Endothelial cell of umbilical vein (primary cell): ENCODE results near the gene PEX3.

Source experiments
- CTCF ChIP-seq, 2 donors: IDR thresholded peaks; 1 replicate in 1 of 2; 2 replicates in 1 of 2; pipeline ENCODE4 v1.5.1; 2011; ENCODE audit warnings: low read length in 2 of 2, mild to moderate bottlenecking in 2 of 2, moderate library complexity in 2 of 2, control low read depth in 1 of 2, inconsistent platforms in 1 of 2, low read depth in 1 of 2; ENCODE audit not compliant: insufficient read depth in 1 of 2; ENCODE audit errors: extremely low read depth in 1 of 2
- EZH2 ChIP-seq: IDR thresholded peaks from 2 replicates; pipeline ENCODE4 v1.6.1; 2012; ENCODE audit warnings: borderline replicate concordance, low read depth, mild to moderate bottlenecking, moderate library complexity, low read length, inconsistent platforms; ENCODE audit not compliant: severe bottlenecking
- FOS ChIP-seq: IDR thresholded peaks from 2 replicates; pipeline ENCODE4 v1.6.1; 2011; ENCODE audit warnings: mild to moderate bottlenecking, low read length, moderate library complexity, borderline replicate concordance; ENCODE audit not compliant: insufficient read depth
- MAX ChIP-seq: IDR thresholded peaks from 2 replicates; pipeline ENCODE4 v1.6.1; 2011; ENCODE audit not compliant: insufficient read depth, insufficient read length
- POLR2A ChIP-seq: IDR thresholded peaks from 2 replicates; pipeline ENCODE4 v1.6.1; 2012; ENCODE audit warnings: low read depth, mild to moderate bottlenecking, control low read depth, low read length
- POLR2AphosphoS5 ChIP-seq: IDR thresholded peaks from 2 replicates; pipeline ENCODE4 v1.6.1; 2012; ENCODE audit warnings: low read depth, mild to moderate bottlenecking, control low read depth, low read length, moderate library complexity; ENCODE audit not compliant: insufficient read depth

GRCh38 chr6:143426026-143426425, 24.6 kb upstream of the PEX3 start:
- no peak for TF ChIP-seq POLR2A
- no peak for TF ChIP-seq CTCF (IDR thresholded peaks at IDR 0.05; ENCODE audit: extremely low read depth in 1 of 2, insufficient read depth in 1 of 2, low read depth in 1 of 2, low read length in 2 of 2)
- no peak for TF ChIP-seq POLR2AphosphoS5
- TF ChIP-seq MAX, result no peak
- no peak for TF ChIP-seq EZH2
- no peak for TF ChIP-seq FOS
